ENCODE results near the gene BICRAL. TPM values are rescaled to one million over a fixed set of nuclear protein-coding genes. Genes with fewer than 3 reads are reported as not detected.

BICRAL gene
- total RNA-seq, 1 donor from 2014 or later, result 2.9 TPM

GRCh38 chr6:42821341-42821668, 39.5 kb downstream of the BICRAL start:
- no peak for DNase-seq (ENCODE audit: low read depth)
- TF ChIP-seq, protein P1, sequence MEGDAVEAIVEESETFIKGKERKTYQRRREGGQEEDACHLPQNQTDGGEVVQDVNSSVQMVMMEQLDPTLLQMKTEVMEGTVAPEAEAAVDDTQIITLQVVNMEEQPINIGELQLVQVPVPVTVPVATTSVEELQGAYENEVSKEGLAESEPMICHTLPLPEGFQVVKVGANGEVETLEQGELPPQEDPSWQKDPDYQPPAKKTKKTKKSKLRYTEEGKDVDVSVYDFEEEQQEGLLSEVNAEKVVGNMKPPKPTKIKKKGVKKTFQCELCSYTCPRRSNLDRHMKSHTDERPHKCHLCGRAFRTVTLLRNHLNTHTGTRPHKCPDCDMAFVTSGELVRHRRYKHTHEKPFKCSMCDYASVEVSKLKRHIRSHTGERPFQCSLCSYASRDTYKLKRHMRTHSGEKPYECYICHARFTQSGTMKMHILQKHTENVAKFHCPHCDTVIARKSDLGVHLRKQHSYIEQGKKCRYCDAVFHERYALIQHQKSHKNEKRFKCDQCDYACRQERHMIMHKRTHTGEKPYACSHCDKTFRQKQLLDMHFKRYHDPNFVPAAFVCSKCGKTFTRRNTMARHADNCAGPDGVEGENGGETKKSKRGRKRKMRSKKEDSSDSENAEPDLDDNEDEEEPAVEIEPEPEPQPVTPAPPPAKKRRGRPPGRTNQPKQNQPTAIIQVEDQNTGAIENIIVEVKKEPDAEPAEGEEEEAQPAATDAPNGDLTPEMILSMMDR (conservative IDR thresholded peaks at IDR 0.05; ENCODE audit: low read depth, low read length), result no peak
- H3K4me3 ChIP-seq (ENCODE audit: low read depth, low read length), result no peak overlapping the region

GRCh38 chr6:42821846-42822245, 40.0 kb downstream of the BICRAL start:
- TF ChIP-seq, protein P1 (conservative IDR thresholded peaks at IDR 0.05; ENCODE audit: low read depth, low read length), result no peak
- H3K4me3 ChIP-seq (ENCODE audit: low read depth, low read length), result no peak overlapping the region
- no peak for DNase-seq (ENCODE audit: low read depth)

DNA sequence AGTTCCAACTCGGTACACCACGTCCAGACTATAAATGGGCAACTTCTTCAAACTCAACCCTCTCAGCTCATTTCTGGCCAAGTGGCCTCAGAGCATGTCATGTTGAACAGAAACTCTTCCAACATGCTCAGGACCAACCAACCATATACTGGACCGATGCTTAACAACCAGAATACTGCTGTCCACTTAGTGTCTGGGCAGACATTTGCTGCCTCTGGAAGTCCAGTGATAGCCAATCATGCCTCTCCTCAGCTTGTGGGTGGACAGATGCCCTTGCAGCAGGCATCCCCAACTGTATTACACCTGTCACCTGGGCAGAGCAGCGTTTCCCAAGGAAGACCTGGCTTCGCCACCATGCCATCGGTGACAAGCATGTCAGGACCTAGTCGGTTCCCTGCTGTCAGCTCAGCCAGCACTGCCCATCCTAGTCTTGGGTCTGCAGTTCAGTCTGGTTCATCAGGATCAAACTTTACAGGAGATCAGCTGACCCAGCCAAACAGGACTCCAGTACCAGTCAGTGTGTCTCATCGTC, 47.8 kb downstream of the BICRAL start:
- no peak overlapping the region for H3K4me3 ChIP-seq (ENCODE audit: low read depth, low read length)
- DNase-seq (ENCODE audit: low read depth), result no peak
- TF ChIP-seq, protein P1 (conservative IDR thresholded peaks at IDR 0.05; ENCODE audit: low read depth, low read length), result no peak

GRCh38 chr6:42831237-42831636, 49.4 kb downstream of the BICRAL start:
- TF ChIP-seq, protein P1 (conservative IDR thresholded peaks at IDR 0.05; ENCODE audit: low read depth, low read length), result no peak
- DNase-seq (ENCODE audit: low read depth), result no peak
- no peak overlapping the region for H3K4me3 ChIP-seq (ENCODE audit: low read depth, low read length)

DNA sequence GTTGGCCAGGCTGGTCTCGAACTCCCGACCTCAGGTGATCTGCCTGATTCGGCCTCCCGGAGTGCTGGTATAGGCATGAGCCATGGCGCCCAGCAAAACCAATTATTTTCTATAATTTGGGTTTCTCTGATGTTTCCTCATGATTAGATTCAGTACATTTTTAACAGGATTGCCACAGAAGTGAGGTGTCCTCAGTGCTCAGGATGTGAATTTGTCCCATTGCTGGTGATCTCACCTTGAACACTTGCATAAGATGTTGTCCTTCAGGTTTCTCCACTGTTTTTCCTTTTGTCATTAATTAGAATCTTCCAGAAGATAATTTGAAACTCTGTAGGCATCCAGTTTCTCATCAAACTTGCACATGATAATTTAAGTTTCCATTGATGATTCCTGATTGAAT, 52.2 kb downstream of the BICRAL start:
- TF ChIP-seq, protein P1 (conservative IDR thresholded peaks at IDR 0.05; ENCODE audit: low read depth, low read length), result no peak
- DNase-seq (ENCODE audit: low read depth), result no peak
- no peak overlapping the region for H3K4me3 ChIP-seq (ENCODE audit: low read depth, low read length)

GRCh38 chr6:42841844-42842584, 60.2 kb downstream of the BICRAL start:
- no peak overlapping the region for H3K4me3 ChIP-seq (ENCODE audit: low read depth, low read length)
- TF ChIP-seq, protein P1 (conservative IDR thresholded peaks at IDR 0.05; ENCODE audit: low read depth, low read length), result no peak
- no peak for DNase-seq (ENCODE audit: low read depth)

- no peak overlapping the region for H3K4me3 ChIP-seq (ENCODE audit: low read depth, low read length)
- TF ChIP-seq, protein P1 (conservative IDR thresholded peaks at IDR 0.05; ENCODE audit: low read depth, low read length), result no peak
- no peak for DNase-seq (ENCODE audit: low read depth)
Measured at GRCh38 chr6:42845327-42845694, 63.5 kb downstream of the BICRAL start.

All from epithelial cell of proximal tubule (primary cell).